CD4-positive, alpha-beta T cell treated with Interleukin-15 for 1 hour (primary cell): ENCODE measurements around the gene PARVB.

Experiments
- DNase-seq: peaks from one replicate; pipeline ENCODE4 v3.0.0-alpha.2; 2020

PARVB gene

GRCh38 chr22:44206330-44206645 is 182.2 kb downstream of the PARVB start:
- DNase-seq, result no peak

GRCh38 chr22:44206696-44207095 is 182.6 kb downstream of the PARVB start:
- DNase-seq, result no peak

- DNase-seq, result no peak
These were observed 183.3 kb downstream of the PARVB start for GRCh38 chr22:44207173-44207980.

- DNase-seq, result no peak
These were observed 183.8 kb downstream of the PARVB start for GRCh38 chr22:44207981-44208317.

- DNase-seq, result no peak
These were observed 185.2 kb downstream of the PARVB start for GRCh38 chr22:44209343-44209742.

GRCh38 chr22:44210722-44211121 is 186.6 kb downstream of the PARVB start:
- DNase-seq, result no peak

GRCh38 chr22:44211256-44211945 is 187.3 kb downstream of the PARVB start:
- DNase-seq, result no peak

- no peak for DNase-seq
These were observed 188.1 kb downstream of the PARVB start for GRCh38 chr22:44211946-44212930.

GRCh38 chr22:44212936-44213335 is 188.8 kb downstream of the PARVB start:
- no peak for DNase-seq

- DNase-seq, result no peak
These were observed 189.5 kb downstream of the PARVB start for GRCh38 chr22:44213489-44214043.

GRCh38 chr22:44214187-44214586 is 190.1 kb downstream of the PARVB start:
- DNase-seq, result no peak

GRCh38 chr22:44214764-44215163 is 190.7 kb downstream of the PARVB start:
- no peak for DNase-seq

GRCh38 chr22:44215287-44215686 is 191.2 kb downstream of the PARVB start:
- no peak for DNase-seq

- no peak for DNase-seq
These were observed 193.2 kb downstream of the PARVB start for GRCh38 chr22:44217346-44217745.

- DNase-seq, result no peak
These were observed 194.0 kb downstream of the PARVB start for GRCh38 chr22:44218071-44218470.

- no peak for DNase-seq
These were observed 195.2 kb downstream of the PARVB start for GRCh38 chr22:44219101-44219870.

- no peak for DNase-seq
These were observed 196.9 kb downstream of the PARVB start for GRCh38 chr22:44220727-44221680.

GRCh38 chr22:44221710-44222475 is 197.8 kb downstream of the PARVB start:
- DNase-seq, result no peak
